ENCODE results near the gene IQSEC1.

GRCh38 chr3:13111173-13111872 lies 38.1 kb upstream of the IQSEC1 start:
- TF ChIP-seq CTCF (IDR thresholded peaks at IDR 0.05; ENCODE audit: insufficient read depth, low read length, poor library complexity, severe bottlenecking), result no peak
- no peak for TF ChIP-seq EZH2phosphoT487 (conservative IDR thresholded peaks at IDR 0.05; ENCODE audit: low read length)
